Adrenal gland (tissue), 12 donors: Measurements from ENCODE around the gene PKN2. TPM values are rescaled to one million over a fixed set of nuclear protein-coding genes. Genes with fewer than 3 reads are reported as not detected.

ENCODE experiments used
- DNase-seq, 7 donors: peaks; one replicate each; pipeline ENCODE4 v3.0.0-alpha.2; 2019 to 2020
- H3K27ac ChIP-seq, 5 donors: fragments of 200-600 bp; sonication (generic) in 4 of 5; 1 replicate in 3 of 5; 2 replicates in 2 of 5; pipeline versions ENCODE4 v1.5.1 to v1.8.0; 2016 to 2020; ENCODE audit warnings: mild to moderate bottlenecking in 1 of 5
- H3K27me3 ChIP-seq: fragments of 200-600 bp; 2 replicates; pipeline ENCODE4 v1.8.0; 2021
- H3K36me3 ChIP-seq, 2 donors: fragments of 200-600 bp; replicated peaks in 1 of 2; 1 replicate in 1 of 2; 2 replicates in 1 of 2; pipeline versions ENCODE4 v1.5.1 to v1.8.0; 2018 to 2022
- H3K4me1 ChIP-seq, 2 donors: fragments of 200-600 bp; replicated peaks in 1 of 2; 1 replicate in 1 of 2; 2 replicates in 1 of 2; pipeline versions ENCODE4 v1.5.1 to v1.8.0; 2018 to 2021
- H3K4me3 ChIP-seq, 4 donors: fragments of 200-600 bp; sonication (generic) in 3 of 4; one replicate each; pipeline ENCODE4 v1.5.1; 2016 to 2018
- H3K9me3 ChIP-seq, 3 donors: fragments of 200-600 bp; sonication (generic) in 1 of 3; replicated peaks in 1 of 3; 1 replicate in 2 of 3; 2 replicates in 1 of 3; pipeline versions ENCODE4 v1.5.1 to v1.8.0; 2016 to 2021
- POLR2A ChIP-seq, 2 donors: fragments of 450-650 bp; IDR thresholded peaks; one replicate each; pipeline ENCODE4 v1.6.1; 2017; ENCODE audit warnings: antibody characterized with exemption in 2 of 2, mild to moderate bottlenecking in 2 of 2, moderate library complexity in 1 of 2
- WGBS, 4 donors: extraction: QIAGEN DNeasy Blood & Tissue Kit in 2 of 4; methylation state at CpG; one replicate each; pipeline versions ENCODE4 v1.1.5 to v1.1.7; 2013 to 2017; 5-methylcytosine and 5-hydroxymethylcytosine counted together
- intact Hi-C, 2 donors: fragments of 100-400 bp; cut with DNase I; formaldehyde crosslinking; loops; one replicate each; pipeline versions ENCODE4 v1.14.1 to v1.15.0; 2022 to 2023
- polyA plus RNA-seq, 3 donors: library from polyadenylated mRNA; stranded (reverse); fragments of 200-250 nt in 2 of 3; fragments of 350-450 nt in 1 of 3; fragmentation: Illumina TruSeq in 1 of 3; extraction: RNeasy Lipid Tissue Mini Kit (QIAGEN cat#74804) in 1 of 3; gene quantifications; one replicate each; pipeline ENCODE4 v1.2.3, GENCODE V29; 2013 to 2014
- total RNA-seq, 9 donors: library from RNA; depleted of rRNA in 4 of 9; stranded (reverse); fragments of >200 nt in 4 of 9; fragments of 120-200 nt in 1 of 9; fragmentation: NEBNext Ultra II Directional in 1 of 9; extraction: Animal tissue kit (Norgen Biotek cat#: 25700) in 1 of 9; gene quantifications; one replicate each; pipeline versions ENCODE4 v1.1.0 to v1.2.4, GENCODE V29; 2013 to 2023
- TF ChIP-seq, protein P1 (sequence below), 6 experiments: fragments of 450-650 bp in 4 of 6; fragments of 200-600 bp in 2 of 6; sonication (generic) in 1 of 6; IDR thresholded peaks; 1 replicate in 5 of 6; 2 replicates in 1 of 6; pipeline versions ENCODE4 v1.5.1 to v1.8.0; 2016 to 2021; ENCODE audit warnings: antibody characterized with exemption in 6 of 6, mild to moderate bottlenecking in 2 of 6, moderate library complexity in 1 of 6
- donor health status: healthy with polysubstance abuse.
- donor health status: Bipolar disorder and iron deficiency.
- donor health status: DM: yes; HTN: yes; CAD: no.
- donor health status: DM: no; HTN: no; CAD: no.
- donor health status: DM: no; HTN: no; CAD: no.
- donor health status: DM: yes; HTN: yes; CAD: no.

PKN2 gene
- total and polyA plus RNA-seq, 12 donors = 10.9 to 49.4 (median 33.6) TPM

DNA sequence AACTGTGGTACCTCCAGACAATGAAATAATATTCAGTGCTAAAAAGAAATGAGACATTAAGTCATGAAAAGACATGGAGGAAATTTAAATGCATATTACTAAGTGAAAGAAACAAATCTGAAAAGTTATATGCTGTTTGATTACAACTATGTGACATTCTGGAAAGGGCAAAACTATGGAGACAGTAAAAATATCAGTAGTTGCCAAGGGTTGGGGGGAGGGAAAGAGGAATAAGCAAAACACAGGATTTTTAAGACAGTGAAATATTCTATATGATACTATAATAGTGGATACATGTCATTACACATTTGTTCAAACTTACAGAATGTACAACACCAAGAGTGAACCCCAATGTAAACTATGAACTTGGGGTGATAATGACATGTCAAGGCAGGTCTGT, 38.2 kb upstream of the PKN2 start:
- no peaks in the 10 kb centered on the region for H3K36me3 ChIP-seq
- no peak overlapping the region for H3K4me3 ChIP-seq
- H3K27me3 ChIP-seq = no peaks in the 10 kb centered on the region
- intact Hi-C loops = no loop called here
- no peaks in the 10 kb centered on the region for H3K9me3 ChIP-seq
- TF ChIP-seq POLR2A (IDR thresholded peaks at IDR 0.05) = no peak
- TF ChIP-seq, protein P1, sequence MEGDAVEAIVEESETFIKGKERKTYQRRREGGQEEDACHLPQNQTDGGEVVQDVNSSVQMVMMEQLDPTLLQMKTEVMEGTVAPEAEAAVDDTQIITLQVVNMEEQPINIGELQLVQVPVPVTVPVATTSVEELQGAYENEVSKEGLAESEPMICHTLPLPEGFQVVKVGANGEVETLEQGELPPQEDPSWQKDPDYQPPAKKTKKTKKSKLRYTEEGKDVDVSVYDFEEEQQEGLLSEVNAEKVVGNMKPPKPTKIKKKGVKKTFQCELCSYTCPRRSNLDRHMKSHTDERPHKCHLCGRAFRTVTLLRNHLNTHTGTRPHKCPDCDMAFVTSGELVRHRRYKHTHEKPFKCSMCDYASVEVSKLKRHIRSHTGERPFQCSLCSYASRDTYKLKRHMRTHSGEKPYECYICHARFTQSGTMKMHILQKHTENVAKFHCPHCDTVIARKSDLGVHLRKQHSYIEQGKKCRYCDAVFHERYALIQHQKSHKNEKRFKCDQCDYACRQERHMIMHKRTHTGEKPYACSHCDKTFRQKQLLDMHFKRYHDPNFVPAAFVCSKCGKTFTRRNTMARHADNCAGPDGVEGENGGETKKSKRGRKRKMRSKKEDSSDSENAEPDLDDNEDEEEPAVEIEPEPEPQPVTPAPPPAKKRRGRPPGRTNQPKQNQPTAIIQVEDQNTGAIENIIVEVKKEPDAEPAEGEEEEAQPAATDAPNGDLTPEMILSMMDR (IDR thresholded peaks at IDR 0.05) = no peak
- no peak for DNase-seq
- H3K27ac ChIP-seq = no peak overlapping the region
- no peaks in the 10 kb centered on the region for H3K4me1 ChIP-seq

DNA sequence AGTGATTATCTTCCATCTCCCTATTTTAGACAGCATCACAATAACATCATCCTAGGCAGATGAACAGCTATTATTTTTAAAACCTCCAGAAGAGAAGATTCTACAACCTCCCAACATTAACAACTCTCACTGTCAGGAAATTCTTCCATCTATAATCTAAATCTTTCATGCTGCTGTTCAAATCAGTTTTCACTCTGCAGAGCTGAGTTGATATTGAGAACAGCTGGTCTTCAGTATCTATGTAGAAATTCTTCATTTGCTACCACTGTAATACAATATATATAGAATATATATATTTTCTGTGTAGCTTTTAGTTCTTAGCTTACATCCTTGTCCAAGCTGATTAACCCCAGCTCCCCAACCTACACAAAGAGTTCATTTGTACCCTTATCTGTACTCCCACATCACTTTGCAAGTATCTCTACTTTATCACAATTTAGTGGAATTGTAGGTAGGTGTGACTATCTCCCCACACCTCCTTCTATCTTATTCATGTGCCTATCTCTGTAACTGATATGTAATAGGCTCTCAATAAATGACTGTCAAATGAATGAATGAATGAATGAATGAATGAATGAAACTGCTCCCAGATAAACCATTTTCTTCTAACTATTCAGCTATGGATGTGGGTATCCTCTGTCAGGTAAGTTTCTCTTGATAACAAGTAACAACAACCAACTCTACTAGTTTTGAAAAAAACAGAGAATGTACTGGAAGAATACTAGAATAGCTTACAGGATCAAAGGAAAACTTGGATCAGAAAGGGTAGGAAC, 37.4 kb upstream of the PKN2 start:
- no peak for TF ChIP-seq POLR2A (IDR thresholded peaks at IDR 0.05)
- TF ChIP-seq, protein P1 (IDR thresholded peaks at IDR 0.05) = no peak
- H3K36me3 ChIP-seq = no peaks in the 10 kb centered on the region
- H3K4me1 ChIP-seq = no peaks in the 10 kb centered on the region
- no peak for DNase-seq
- no peak overlapping the region for H3K4me3 ChIP-seq
- intact Hi-C loops = no loop called here
- no peaks in the 10 kb centered on the region for H3K27me3 ChIP-seq
- no peaks in the 10 kb centered on the region for H3K9me3 ChIP-seq
- H3K27ac ChIP-seq = no peak overlapping the region

DNA sequence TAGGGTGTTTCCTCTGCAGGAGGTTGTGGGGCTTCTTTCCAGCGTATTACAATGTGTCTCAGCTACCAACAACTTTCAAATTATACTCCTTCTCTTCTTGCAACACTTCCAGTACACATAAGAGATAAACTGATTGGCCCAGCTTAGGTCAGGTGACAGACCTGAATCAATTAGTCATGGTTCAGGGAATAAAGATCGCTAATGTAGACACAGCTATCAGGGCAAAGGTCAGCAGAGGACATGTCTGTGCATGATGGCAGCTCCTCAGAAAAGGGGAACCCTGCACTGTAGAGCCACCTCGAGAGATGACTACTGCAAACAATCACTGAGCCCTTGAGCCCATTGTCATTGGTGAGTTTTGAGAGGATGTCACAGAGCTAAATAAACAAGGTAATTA, 36.8 kb upstream of the PKN2 start:
- TF ChIP-seq, protein P1 (IDR thresholded peaks at IDR 0.05) = no peak
- no peak for TF ChIP-seq POLR2A (IDR thresholded peaks at IDR 0.05)
- DNase-seq = no peak
- Histone ChIP-seq H3K27ac (no peak overlapping the region), H3K27me3 (no peaks in the 10 kb centered on the region), H3K9me3 (no peaks in the 10 kb centered on the region), H3K4me1 (no peaks in the 10 kb centered on the region), H3K4me3 (no peak overlapping the region), H3K36me3 (no peaks in the 10 kb centered on the region)
- intact Hi-C loops = no loop called here
- 71 to 77% (median 74%) methylated on average over 3 of the region's 3 CpGs for WGBS, 4 donors

DNA sequence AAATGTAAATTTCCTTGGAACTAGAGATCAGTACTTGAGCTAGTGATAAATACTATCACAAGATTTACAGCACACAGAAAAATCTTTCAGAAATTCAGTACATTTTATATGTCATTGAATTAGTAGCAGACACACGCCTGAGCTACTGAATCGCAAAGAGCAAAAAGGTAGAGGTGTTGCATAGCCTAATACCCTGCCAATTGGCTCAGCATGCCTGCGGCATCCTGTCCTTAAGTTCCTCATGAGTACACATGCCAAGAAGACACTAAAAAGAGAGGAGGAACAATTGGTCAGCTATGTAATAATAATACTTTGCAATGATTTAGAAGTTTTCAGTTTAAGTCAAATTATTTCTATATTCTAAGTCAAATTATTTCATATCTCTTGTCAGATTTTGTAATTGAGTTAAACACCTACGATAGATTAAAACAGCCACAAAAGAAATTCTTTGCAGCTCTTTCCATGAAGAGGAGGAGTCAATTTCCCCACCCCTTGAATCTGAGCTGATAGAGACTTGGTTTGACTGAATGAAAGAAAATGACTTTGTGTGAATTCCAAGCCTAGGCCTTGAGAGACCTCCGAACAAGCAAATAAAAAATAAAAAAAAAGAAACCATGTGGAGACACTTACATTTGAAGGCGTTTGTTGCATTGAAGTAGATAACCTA, 36.2 kb upstream of the PKN2 start:
- no peak for DNase-seq
- intact Hi-C loops = no loop called here
- Histone ChIP-seq H3K27me3 (no peaks in the 10 kb centered on the region), H3K9me3 (no peaks in the 10 kb centered on the region), H3K4me3 (no peak overlapping the region), H3K36me3 (no peaks in the 10 kb centered on the region), H3K4me1 (no peaks in the 10 kb centered on the region), H3K27ac (no peak overlapping the region)
- TF ChIP-seq, protein P1 (IDR thresholded peaks at IDR 0.05) = no peak
- TF ChIP-seq POLR2A (IDR thresholded peaks at IDR 0.05) = no peak
- WGBS, 4 donors = 84 to 87% (median 84%) methylated on average over 6 of the region's 6 CpGs
